ENCODE results near the gene ITCH. TPM values are rescaled to one million over a fixed set of nuclear protein-coding genes. Genes with fewer than 3 reads are reported as not detected.
"Not testable (repeated sequence)": the region's sequence is repeated elsewhere in the genome, so short reads cannot be mapped to it uniquely, and the experiment has no call there.

ITCH gene
- total RNA-seq, 4 donors from 2014 or later: 35.2 to 82.8 (median 65.3) TPM

- intact Hi-C loops (cut with DNase I; ENCODE audit: low total_unique reads) (no loop called here), in situ Hi-C loops (cut with MboI; ENCODE audit: low pct_ligation_motif_present in 1 of 4, low pct_unique_long_range_greater_than_20kb in 1 of 4, low sequenced_read_pairs in 3 of 4) (loop anchor here in 1 of 4 donors (25.0 kb wide), 1 partner anchor 179 kb away; the partner anchor contains the start of gene AHCY)
- Histone ChIP-seq H3K36me3 (peaks cover 0 to 50% (median 22%) of the 10 kb centered on the region in 4 donors), H3K27ac (no peak overlapping the region), H3K4me3 (no peak overlapping the region), H3K27me3 (no peaks in the 10 kb centered on the region), H3K4me1 (no peaks in the 10 kb centered on the region), H3K9me3 (no peaks in the 10 kb centered on the region)
- TF ChIP-seq EP300 (IDR thresholded peaks at IDR 0.05; ENCODE audit: low read depth): no peak
- no peak for DNase-seq
- WGBS, 2 donors (ENCODE audit: low coverage in 1 of 2): 95 to 98% methylated on average over 4 of the region's 4 CpGs
Measured at GRCh38 chr20:34491226-34491931, 128.3 kb downstream of the ITCH start.

- no peaks in the 10 kb centered on the region for H3K4me1 ChIP-seq
- H3K36me3 ChIP-seq: peaks cover 0 to 56% (median 25%) of the 10 kb centered on the region in 4 donors
- H3K27ac ChIP-seq: no peak overlapping the region
- WGBS, 2 donors (ENCODE audit: low coverage in 1 of 2): 98 to 100% methylated on average over 1 to 4 of the region's 4 CpGs
- no peak for DNase-seq
- TF ChIP-seq POLR2AphosphoS5 (IDR thresholded peaks at IDR 0.05) (no peak), EP300 (IDR thresholded peaks at IDR 0.05; ENCODE audit: low read depth) (no peak)
- no peaks in the 10 kb centered on the region for H3K9me3 ChIP-seq
- no peak overlapping the region for H3K4me3 ChIP-seq
- H3K27me3 ChIP-seq: no peaks in the 10 kb centered on the region
- in situ Hi-C loops (cut with MboI; ENCODE audit: low pct_ligation_motif_present in 1 of 4, low pct_unique_long_range_greater_than_20kb in 1 of 4, low sequenced_read_pairs in 3 of 4) (loop anchor here in 1 of 4 donors (25.0 kb wide), 1 partner anchor 180 kb away; the partner anchor contains the start of gene AHCY), intact Hi-C loops (cut with DNase I; ENCODE audit: low total_unique reads) (no loop called here)
Measured at GRCh38 chr20:34491932-34492509, 128.9 kb downstream of the ITCH start.

GRCh38 chr20:34493646-34494045 lies 130.6 kb downstream of the ITCH start:
- TF ChIP-seq POLR2A (IDR thresholded peaks at IDR 0.05) (no peak), CTCF (IDR thresholded peaks at IDR 0.05) (no peak)
- Histone ChIP-seq H3K27me3 (no peaks in the 10 kb centered on the region), H3K4me3 (no peak overlapping the region), H3K27ac (no peak overlapping the region), H3K36me3 (peaks cover 0 to 62% (median 27%) of the 10 kb centered on the region in 4 donors), H3K4me1 (no peaks in the 10 kb centered on the region), H3K9me3 (no peaks in the 10 kb centered on the region)
- intact Hi-C loops (cut with DNase I; ENCODE audit: low total_unique reads) (no loop called here), in situ Hi-C loops (cut with MboI; ENCODE audit: low pct_ligation_motif_present in 1 of 4, low pct_unique_long_range_greater_than_20kb in 1 of 4, low sequenced_read_pairs in 3 of 4) (loop anchor here in 1 of 4 donors (25.0 kb wide), 1 partner anchor 181 kb away; the partner anchor contains the start of gene AHCY)
- no peak for DNase-seq
- WGBS, 2 donors (ENCODE audit: low coverage in 1 of 2): 84 to 96% methylated on average over 2 to 4 of the region's 4 CpGs

- DNase-seq: no peak
- Histone ChIP-seq H3K27ac (no peak overlapping the region), H3K4me1 (no peaks in the 10 kb centered on the region), H3K9me3 (no peaks in the 10 kb centered on the region), H3K27me3 (no peaks in the 10 kb centered on the region), H3K36me3 (peaks cover 0 to 59% (median 22%) of the 10 kb centered on the region in 4 donors), H3K4me3 (no peak overlapping the region)
- intact Hi-C loops (cut with DNase I; ENCODE audit: low total_unique reads): no loop called here
- 95 to 96% methylated on average over 7 of the region's 7 CpGs for WGBS, 2 donors (ENCODE audit: low coverage in 1 of 2)
- TF ChIP-seq POLR2AphosphoS5 (IDR thresholded peaks at IDR 0.05) (no peak), POLR2A (IDR thresholded peaks at IDR 0.05) (no peak), CTCF (IDR thresholded peaks at IDR 0.05) (no peak), EP300 (IDR thresholded peaks at IDR 0.05; ENCODE audit: low read depth) (no peak)
- in situ Hi-C loops (cut with MboI; ENCODE audit: low pct_ligation_motif_present in 1 of 4, low pct_unique_long_range_greater_than_20kb in 1 of 4, low sequenced_read_pairs in 3 of 4): loop anchor here in 1 of 4 donors (25.0 kb wide), 1 partner anchor 183 kb away; the partner anchor contains the start of gene AHCY
Measured at GRCh38 chr20:34495307-34495706, 132.2 kb downstream of the ITCH start.

- Histone ChIP-seq H3K27ac (no peak overlapping the region), H3K9me3 (no peaks in the 10 kb centered on the region), H3K27me3 (no peaks in the 10 kb centered on the region), H3K36me3 (peaks cover 0 to 64% (median 23%) of the 10 kb centered on the region in 4 donors), H3K4me3 (no peak overlapping the region), H3K4me1 (no peaks in the 10 kb centered on the region)
- no peak for TF ChIP-seq CTCF (IDR thresholded peaks at IDR 0.05)
- TF ChIP-seq EP300 (IDR thresholded peaks at IDR 0.05; ENCODE audit: low read depth): no peak
- no peak for TF ChIP-seq POLR2AphosphoS5 (IDR thresholded peaks at IDR 0.05)
- TF ChIP-seq POLR2A (IDR thresholded peaks at IDR 0.05): no peak
- DNase-seq: no peak
- intact Hi-C loops (cut with DNase I; ENCODE audit: low total_unique reads): no loop called here
- WGBS, 2 donors (ENCODE audit: low coverage in 1 of 2): 100% methylated on average over 1 of the region's 1 CpG
- in situ Hi-C loops (cut with MboI; ENCODE audit: low pct_ligation_motif_present in 1 of 4, low pct_unique_long_range_greater_than_20kb in 1 of 4, low sequenced_read_pairs in 3 of 4): loop anchor here in 1 of 4 donors (25.0 kb wide), 1 partner anchor 184 kb away; the partner anchor contains the start of gene AHCY
Measured at GRCh38 chr20:34495916-34496315, 132.8 kb downstream of the ITCH start.

GRCh38 chr20:34497596-34497995 lies 134.5 kb downstream of the ITCH start:
- H3K4me1 ChIP-seq; H3K27ac ChIP-seq; H3K4me3 ChIP-seq; H3K9me3 ChIP-seq; H3K27me3 ChIP-seq; DNase-seq; intact Hi-C loops (cut with DNase I; ENCODE audit: low total_unique reads): not testable (repeated sequence)
- in situ Hi-C loops (cut with MboI; ENCODE audit: low pct_ligation_motif_present in 1 of 4, low pct_unique_long_range_greater_than_20kb in 1 of 4, low sequenced_read_pairs in 3 of 4): loop anchor here in 1 of 4 donors (25.0 kb wide), 1 partner anchor 185 kb away; the partner anchor contains the start of gene AHCY
- H3K36me3 ChIP-seq: peaks cover 0 to 59% (median 19%) of the 10 kb centered on the region in 4 donors
- 95 to 100% methylated on average over 1 to 6 of the region's 6 CpGs for WGBS, 2 donors (ENCODE audit: low coverage in 1 of 2)

Data from transverse colon (tissue), 4 donors.